ENCODE measurements around the gene FOXF2. TPM values are rescaled to one million over a fixed set of nuclear protein-coding genes. Genes with fewer than 3 reads are reported as not detected.

FOXF2 gene
- total and polyA plus RNA-seq, 7 donors: 3.5 to 37.8 (median 18.2) TPM

DNA sequence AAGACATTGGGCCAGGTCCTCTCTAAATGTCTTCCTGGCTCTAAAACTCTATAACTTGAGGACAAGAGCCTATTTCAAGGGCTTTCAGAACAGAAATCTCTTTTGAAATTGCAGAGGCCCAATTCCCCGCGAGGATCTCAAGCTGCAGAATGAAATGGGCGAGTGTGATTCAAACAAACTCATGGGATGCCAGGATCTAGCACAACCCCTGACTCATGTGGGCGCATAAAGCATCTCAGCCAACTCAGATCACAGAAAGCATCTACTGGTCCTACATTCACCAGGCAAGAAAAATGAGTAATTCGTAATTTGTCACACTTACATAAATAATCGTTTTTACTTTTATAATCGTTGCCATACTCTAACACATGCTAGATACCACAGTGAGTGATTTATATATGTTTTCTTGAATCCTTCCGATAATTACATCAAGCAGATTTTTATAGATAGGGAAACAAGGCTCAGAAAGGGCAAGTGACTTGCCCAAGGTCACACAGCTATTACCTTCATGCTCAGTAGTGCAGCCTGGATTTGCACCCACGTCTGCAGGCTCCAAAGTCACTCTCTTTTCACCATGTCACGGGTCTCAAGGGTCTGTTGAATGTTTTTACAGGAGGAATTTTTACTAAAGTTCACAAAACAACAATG lies 26.2 kb downstream of the FOXF2 start:
- WGBS, 2 donors: 88 to 91% methylated on average over 10 of the region's 10 CpGs
- Histone ChIP-seq H3K27me3 (no peaks in the 10 kb centered on the region), H3K9me3 (no peaks in the 10 kb centered on the region), H3K27ac (no peak overlapping the region), H3K4me3 (no peak overlapping the region), H3K4me1 (no peaks in the 10 kb centered on the region), H3K36me3 (no peaks in the 10 kb centered on the region)
- no peak for DNase-seq
- intact Hi-C loops (cut with DNase I): no loop called here
- TF ChIP-seq EP300 (IDR thresholded peaks at IDR 0.05) (no peak), POLR2AphosphoS5 (IDR thresholded peaks at IDR 0.05) (no peak), CTCF (IDR thresholded peaks at IDR 0.05) (no peak), POLR2A (IDR thresholded peaks at IDR 0.05) (no peak)

GRCh38 chr6:1416191-1416760 lies 26.9 kb downstream of the FOXF2 start:
- H3K36me3 ChIP-seq: no peaks in the 10 kb centered on the region
- 66 to 72% methylated on average over 21 of the region's 21 CpGs for WGBS, 2 donors
- no peak for TF ChIP-seq CTCF (IDR thresholded peaks at IDR 0.05)
- TF ChIP-seq POLR2AphosphoS5 (IDR thresholded peaks at IDR 0.05): no peak
- TF ChIP-seq EP300 (IDR thresholded peaks at IDR 0.05): no peak
- no peak for TF ChIP-seq POLR2A (IDR thresholded peaks at IDR 0.05)
- no peaks in the 10 kb centered on the region for H3K9me3 ChIP-seq
- no peak overlapping the region for H3K4me3 ChIP-seq
- intact Hi-C loops (cut with DNase I): no loop called here
- no peak overlapping the region for H3K27ac ChIP-seq
- H3K27me3 ChIP-seq: no peaks in the 10 kb centered on the region
- no peak for DNase-seq
- no peaks in the 10 kb centered on the region for H3K4me1 ChIP-seq

DNA sequence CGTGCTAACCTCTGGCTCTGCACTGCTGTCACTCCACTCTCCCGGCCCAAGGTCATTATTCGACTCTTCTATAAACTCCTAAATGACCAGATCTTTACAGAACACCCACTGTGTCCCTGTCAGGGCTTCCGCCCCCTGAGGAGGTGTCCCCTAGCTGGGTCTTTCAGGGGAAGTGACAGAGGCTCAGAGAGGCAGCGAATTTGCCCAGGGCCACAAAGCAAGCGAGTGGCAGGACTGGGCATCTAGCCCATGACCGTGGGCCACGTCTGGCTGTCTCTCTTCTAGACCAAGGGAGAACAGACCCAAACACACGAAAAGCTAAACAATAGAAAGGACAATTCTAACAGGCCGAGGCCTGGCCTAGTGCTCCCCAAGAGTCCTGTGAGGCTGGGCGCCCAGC lies 27.4 kb downstream of the FOXF2 start:
- Histone ChIP-seq H3K36me3 (no peaks in the 10 kb centered on the region), H3K9me3 (no peaks in the 10 kb centered on the region), H3K4me3 (no peak overlapping the region), H3K4me1 (no peaks in the 10 kb centered on the region), H3K27ac (no peak overlapping the region), H3K27me3 (no peaks in the 10 kb centered on the region)
- intact Hi-C loops (cut with DNase I): no loop called here
- no peak for DNase-seq
- TF ChIP-seq POLR2A (IDR thresholded peaks at IDR 0.05) (no peak), POLR2AphosphoS5 (IDR thresholded peaks at IDR 0.05) (no peak), CTCF (IDR thresholded peaks at IDR 0.05) (no peak), EP300 (IDR thresholded peaks at IDR 0.05) (no peak)
- WGBS, 2 donors: 76 to 85% methylated on average over 11 of the region's 11 CpGs

GRCh38 chr6:1417718-1418117 lies 28.3 kb downstream of the FOXF2 start:
- TF ChIP-seq POLR2AphosphoS5 (IDR thresholded peaks at IDR 0.05) (no peak), CTCF (IDR thresholded peaks at IDR 0.05) (no peak), POLR2A (IDR thresholded peaks at IDR 0.05) (no peak), EP300 (IDR thresholded peaks at IDR 0.05) (no peak)
- no peak for DNase-seq
- Histone ChIP-seq H3K27me3 (no peaks in the 10 kb centered on the region), H3K9me3 (no peaks in the 10 kb centered on the region), H3K4me3 (no peak overlapping the region), H3K27ac (no peak overlapping the region), H3K4me1 (no peaks in the 10 kb centered on the region), H3K36me3 (no peaks in the 10 kb centered on the region)
- intact Hi-C loops (cut with DNase I): no loop called here
- 89 to 90% methylated on average over 12 of the region's 12 CpGs for WGBS, 2 donors
